ENCODE data around the gene IGFL1. TPM values are rescaled to one million over a fixed set of nuclear protein-coding genes. Genes with fewer than 3 reads are reported as not detected.

The IGFL1 gene
- total RNA-seq, 1 experiment from 2014 or later, result not detected

DNA sequence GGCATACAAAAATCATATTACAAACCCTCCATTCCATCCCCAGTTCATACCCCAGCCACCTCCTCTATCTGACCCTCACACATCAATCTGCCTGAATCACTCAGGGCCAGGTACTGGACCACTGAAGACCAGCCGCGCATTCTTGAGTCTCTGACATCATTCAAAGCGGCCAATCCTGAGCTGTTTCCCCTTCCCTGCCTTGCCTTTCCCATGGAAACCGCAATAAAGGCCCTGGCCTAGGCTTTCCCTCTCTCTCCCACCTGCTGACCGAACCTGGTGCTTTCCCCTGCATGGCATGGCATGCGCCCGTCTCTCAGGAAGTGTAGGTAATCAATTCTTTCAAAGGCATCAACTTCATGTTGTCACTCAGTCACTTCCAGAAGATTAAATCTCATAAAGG, 49.6 kb downstream of the IGFL1 start:
- H3K4me1 ChIP-seq (ENCODE audit: insufficient read depth, low read length, poor library complexity, severe bottlenecking), result no peaks in the 10 kb centered on the region
- no peaks in the 10 kb centered on the region for H3K36me3 ChIP-seq (ENCODE audit: insufficient read depth, low read length, poor library complexity, severe bottlenecking)
- ChIA-PET POLR2A (ENCODE audit: low non-redundant PET) (no interaction called here), CTCF (interaction anchor here (1.0 kb wide), 1 partner anchor 234 kb away, joined by 3 read pairs; no protein-coding TSS in a partner anchor)
- no TSS peak for BruUV-seq (replicated peaks)
- no peak overlapping the region for H3K4me3 ChIP-seq (ENCODE audit: low read depth, low read length, poor library complexity, severe bottlenecking)
- TF ChIP-seq EZH2 (IDR thresholded peaks at IDR 0.05; ENCODE audit: borderline replicate concordance, low read depth, low read length, poor library complexity, severe bottlenecking) (no peak), CTCF (conservative IDR thresholded peaks at IDR 0.05; ENCODE audit: low read depth, low read length) (no peak)
- intact Hi-C loops (cut with micrococcal nuclease; ENCODE audit: unreplicated experiment), result no loop called here
- H3K27me3 ChIP-seq (replicated peaks; ENCODE audit: insufficient read depth, low read depth, low read length, poor library complexity), result no peaks in the 10 kb centered on the region
- H3K9me3 ChIP-seq (ENCODE audit: low read depth, low read length, poor library complexity, severe bottlenecking), result no peaks in the 10 kb centered on the region
- DNase-seq (ENCODE audit: low spot score), result no peak
- no peak overlapping the region for H3K27ac ChIP-seq (ENCODE audit: low read depth, low read length, poor library complexity, severe bottlenecking)

Other genes starting within 250 kb of the IGFL1 start
- gene CCDC61, start 234.3 kb upstream of the IGFL1 start, total RNA-seq (2021), result 15.4 and 16.5 TPM in 2 replicates
- gene PGLYRP1, start 206.7 kb upstream of the IGFL1 start, total RNA-seq (2021), result not detected in 2 replicates
- gene IGFL4, start 188.7 kb upstream of the IGFL1 start, total RNA-seq (2021), result not detected in 2 replicates
- not detected in 2 replicates for gene IGFL3, start 105.1 kb upstream of the IGFL1 start, total RNA-seq (2021)
- 0.45 and 0.59 TPM in 2 replicates for gene IGFL2, start 81.5 kb upstream of the IGFL1 start, total RNA-seq (2021)
- gene HIF3A, start 67.3 kb downstream of the IGFL1 start, total RNA-seq (2021), result 3.0 and 7.4 TPM in 2 replicates
- 157 and 164 TPM in 2 replicates for gene PPP5C, start 117.3 kb downstream of the IGFL1 start, total RNA-seq (2021)
- 24.5 and 32.1 TPM in 2 replicates for gene CCDC8, start 183.8 kb downstream of the IGFL1 start, total RNA-seq (2021)
- not detected in 2 replicates for gene PNMA8C, start 199.2 kb downstream of the IGFL1 start, total RNA-seq (2021)
- gene PNMA8A, start 241.8 kb downstream of the IGFL1 start, total RNA-seq (2021), result 12.8 and 15.9 TPM in 2 replicates